Spleen (tissue), 11 donors: ENCODE measurements around the gene HDAC7. TPM values are rescaled to one million over a fixed set of nuclear protein-coding genes. Genes with fewer than 3 reads are reported as not detected.

Experiments
- DNase-seq: peaks from one replicate; pipeline ENCODE4 v3.0.0-alpha.2; 2020
- H3K27ac ChIP-seq, 8 donors: fragments of 200-600 bp; sonication (generic) in 7 of 8; 1 replicate in 4 of 8; 2 replicates in 4 of 8; pipeline versions ENCODE4 v1.5.0 to v1.8.0; 2016 to 2021; ENCODE audit warnings: inconsistent platforms in 4 of 8, mild to moderate bottlenecking in 4 of 8, moderate library complexity in 1 of 8
- H3K27me3 ChIP-seq, 7 donors: fragments of 200-600 bp; sonication (generic) in 6 of 7; replicated peaks in 1 of 7; 1 replicate in 4 of 7; 2 replicates in 3 of 7; pipeline versions ENCODE4 v1.5.0 to v1.8.0; 2016 to 2021; ENCODE audit warnings: inconsistent platforms in 3 of 7, mild to moderate bottlenecking in 1 of 7
- H3K36me3 ChIP-seq, 6 donors: fragments of 200-600 bp; sonication (generic) in 5 of 6; 1 replicate in 4 of 6; 2 replicates in 2 of 6; pipeline versions ENCODE4 v1.5.0 to v1.8.0; 2016 to 2021; ENCODE audit warnings: inconsistent platforms in 2 of 6
- H3K4me1 ChIP-seq, 6 donors: fragments of 200-600 bp; sonication (generic) in 5 of 6; 1 replicate in 3 of 6; 2 replicates in 3 of 6; pipeline versions ENCODE4 v1.5.0 to v1.8.0; 2016 to 2021; ENCODE audit warnings: inconsistent platforms in 3 of 6
- H3K4me3 ChIP-seq, 8 donors: fragments of 200-600 bp; sonication (generic) in 7 of 8; 1 replicate in 4 of 8; 2 replicates in 4 of 8; pipeline versions ENCODE4 v1.5.0 to v1.8.0; 2016 to 2021; ENCODE audit warnings: inconsistent platforms in 4 of 8, mild to moderate bottlenecking in 4 of 8, moderate library complexity in 2 of 8
- H3K9me3 ChIP-seq, 8 donors: fragments of 200-600 bp; sonication (generic) in 7 of 8; 1 replicate in 4 of 8; 2 replicates in 4 of 8; pipeline versions ENCODE4 v1.5.0 to v1.8.0; 2016 to 2021; ENCODE audit warnings: inconsistent platforms in 4 of 8
- POLR2A ChIP-seq, 3 donors: fragments of 450-650 bp; IDR thresholded peaks; one replicate each; pipeline ENCODE4 v1.5.1; 2017; ENCODE audit warnings: antibody characterized with exemption in 3 of 3, mild to moderate bottlenecking in 1 of 3
- POLR2AphosphoS5 ChIP-seq, 3 donors: sonication (generic); formaldehyde crosslinking; IDR thresholded peaks; one replicate each; pipeline ENCODE4 v1.5.1; 2017; ENCODE audit warnings: antibody characterized with exemption in 3 of 3
- WGBS, 5 donors: extraction: QIAGEN DNeasy Blood & Tissue Kit in 3 of 5; methylation state at CpG; one replicate each; pipeline versions ENCODE4 v1.1.5 to v1.1.7; 2013 to 2018; 5-methylcytosine and 5-hydroxymethylcytosine counted together
- intact Hi-C: fragments of 100-400 bp; cut with DNase I; formaldehyde crosslinking; loops from one replicate; pipeline ENCODE4 v1.15.0; 2023; ENCODE audit warnings: low total_unique reads
- polyA plus RNA-seq, 3 donors: library from polyadenylated mRNA; stranded (reverse); fragments of 200-250 nt; gene quantifications; one replicate each; pipeline ENCODE4 v1.2.1, GENCODE V29; 2013
- total RNA-seq, 7 donors: library from RNA; depleted of rRNA in 3 of 7; stranded (reverse); fragments of >200 nt in 3 of 7; fragmentation: NEBNext Ultra II Directional in 4 of 7; extraction: Animal tissue kit (Norgen Biotek cat#: 25700) in 4 of 7; gene quantifications; one replicate each; pipeline versions ENCODE4 v1.1.0 to v1.2.1, GENCODE V29; 2016 to 2021
- TF ChIP-seq, protein P1 (sequence below), 11 experiments: fragments of 200-600 bp in 7 of 11; fragments of 450-650 bp in 4 of 11; sonication (generic) in 4 of 11; IDR thresholded peaks in 8 of 11; conservative IDR thresholded peaks in 3 of 11; 1 replicate in 7 of 11; 2 replicates in 4 of 11; pipeline versions ENCODE4 v1.4.0 to v1.8.0; 2016 to 2021; ENCODE audit warnings: antibody characterized with exemption in 11 of 11, inconsistent platforms in 4 of 11, mild to moderate bottlenecking in 1 of 11
- donor health status: healthy with polysubstance abuse.
- donor health status: DM: no; HTN: no; CAD: no; lungs with moderate emphysema.
- donor health status: DM: no; HTN: no; CAD: no.
- donor health status: Bipolar disorder and iron deficiency.
- donor health status: healthy.
- donor health status: DM: no; HTN: no; CAD: no.
- donor health status: DM: yes; HTN: yes; CAD: no.

The HDAC7 gene
- total and polyA plus RNA-seq, 10 donors = 39.6 to 158 (median 101) TPM

DNA sequence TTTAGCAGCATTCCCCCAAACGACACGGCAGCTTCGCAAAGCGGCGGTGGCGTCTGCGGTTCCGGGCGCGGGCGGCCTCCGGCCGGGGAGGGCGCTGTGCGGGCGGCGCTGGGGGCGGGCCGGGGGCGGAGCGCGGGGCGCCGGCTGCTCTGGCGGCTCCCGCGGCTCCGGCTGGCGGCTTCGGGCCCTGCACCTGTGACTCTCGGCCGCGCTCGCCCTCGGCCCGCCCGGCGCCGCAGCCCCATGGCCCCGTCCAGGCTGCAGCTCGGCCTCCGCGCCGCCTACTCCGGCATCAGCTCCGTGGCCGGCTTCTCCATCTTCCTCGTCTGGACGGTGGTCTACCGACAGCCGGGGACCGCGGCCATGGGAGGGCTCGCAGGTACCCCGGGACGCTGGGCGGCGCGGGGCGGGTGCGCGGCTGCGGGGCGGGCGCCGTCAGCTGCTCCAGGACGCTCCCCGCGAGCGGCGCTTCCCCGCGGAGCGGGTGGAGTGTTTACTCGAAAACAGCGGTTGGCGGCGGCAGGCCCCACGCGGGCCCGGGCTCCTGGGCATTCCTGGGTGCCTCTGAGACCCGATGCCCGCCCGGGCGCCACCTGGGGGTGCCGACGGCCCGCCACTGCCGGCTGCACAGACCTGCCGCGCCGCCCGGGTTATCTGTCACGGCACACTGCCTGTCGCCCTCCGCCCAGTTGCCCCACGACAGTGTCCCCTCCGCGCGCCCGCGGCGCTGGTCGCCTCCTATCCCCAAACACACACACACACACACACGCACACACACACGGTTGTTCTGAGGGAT lies 46.4 kb downstream of the HDAC7 start, which contains the start of gene SLC48A1:
Gene SLC48A1 (plus strand): TSS at position 177 of the 796 bp plus-strand sequence. CDS start 67 bp downstream, at position 244.
- intact Hi-C loops = no loop called here
- H3K36me3 ChIP-seq = no peaks in the 10 kb centered on the region
- DNase-seq = peak; percentile 96
- H3K27ac ChIP-seq = peak within 1 kb of the TSS; percentile 77 to 93 (median 85)
- 0 to 1% (median 1%) methylated on average over 28 to 106 of the region's 106 CpGs for WGBS, 5 donors
- H3K4me1 ChIP-seq = peaks cover 21 to 73% (median 61%) of the 10 kb centered on the region in 6 donors
- TF ChIP-seq POLR2AphosphoS5 (IDR thresholded peaks at IDR 0.05) (peak; percentile 61 to 84 (median 74)), POLR2A (IDR thresholded peaks at IDR 0.05) (peak in 1 of 3 donors; percentile 53)
- TF ChIP-seq, protein P1, sequence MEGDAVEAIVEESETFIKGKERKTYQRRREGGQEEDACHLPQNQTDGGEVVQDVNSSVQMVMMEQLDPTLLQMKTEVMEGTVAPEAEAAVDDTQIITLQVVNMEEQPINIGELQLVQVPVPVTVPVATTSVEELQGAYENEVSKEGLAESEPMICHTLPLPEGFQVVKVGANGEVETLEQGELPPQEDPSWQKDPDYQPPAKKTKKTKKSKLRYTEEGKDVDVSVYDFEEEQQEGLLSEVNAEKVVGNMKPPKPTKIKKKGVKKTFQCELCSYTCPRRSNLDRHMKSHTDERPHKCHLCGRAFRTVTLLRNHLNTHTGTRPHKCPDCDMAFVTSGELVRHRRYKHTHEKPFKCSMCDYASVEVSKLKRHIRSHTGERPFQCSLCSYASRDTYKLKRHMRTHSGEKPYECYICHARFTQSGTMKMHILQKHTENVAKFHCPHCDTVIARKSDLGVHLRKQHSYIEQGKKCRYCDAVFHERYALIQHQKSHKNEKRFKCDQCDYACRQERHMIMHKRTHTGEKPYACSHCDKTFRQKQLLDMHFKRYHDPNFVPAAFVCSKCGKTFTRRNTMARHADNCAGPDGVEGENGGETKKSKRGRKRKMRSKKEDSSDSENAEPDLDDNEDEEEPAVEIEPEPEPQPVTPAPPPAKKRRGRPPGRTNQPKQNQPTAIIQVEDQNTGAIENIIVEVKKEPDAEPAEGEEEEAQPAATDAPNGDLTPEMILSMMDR (IDR thresholded peaks at IDR 0.05 in 8 of 11, conservative IDR thresholded peaks at IDR 0.05 in 3 of 11) = peak in 4 of 11 experiments; percentile 16 to 68 (median 46)
- H3K27me3 ChIP-seq = no peaks in the 10 kb centered on the region
- H3K9me3 ChIP-seq = no peaks in the 10 kb centered on the region
- H3K4me3 ChIP-seq = peak within 1 kb of the TSS; percentile 69 to 98 (median 86)

DNA sequence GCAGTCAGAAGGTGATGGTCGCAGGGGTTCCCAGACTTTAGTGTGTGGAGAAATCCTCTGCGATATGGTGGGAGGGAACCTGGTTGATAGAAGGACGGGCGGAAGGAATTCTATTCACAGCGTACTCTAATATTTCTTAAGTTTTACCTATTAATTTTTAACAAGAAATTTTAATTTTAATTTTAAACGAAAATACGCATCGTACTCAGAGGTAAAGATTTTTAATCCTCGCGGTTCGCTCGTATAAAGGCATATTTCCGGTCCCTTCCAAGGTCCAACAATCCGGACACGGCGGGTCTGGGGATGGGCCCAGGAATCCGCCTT lies 47.0 kb downstream of the HDAC7 start:
- Histone ChIP-seq H3K27me3 (no peaks in the 10 kb centered on the region), H3K27ac (peak overlapping the region; percentile 59 to 93 (median 85)), H3K9me3 (no peaks in the 10 kb centered on the region), H3K36me3 (no peaks in the 10 kb centered on the region), H3K4me1 (peaks cover 21 to 68% (median 56%) of the 10 kb centered on the region in 6 donors), H3K4me3 (peak overlapping the region in 7 of 8 donors; percentile 12 to 98 (median 87))
- no peak for DNase-seq
- intact Hi-C loops = no loop called here
- WGBS, 5 donors = 14 to 18% (median 16%) methylated on average over 17 of the region's 17 CpGs
- no peak for TF ChIP-seq POLR2A (IDR thresholded peaks at IDR 0.05)
- TF ChIP-seq, protein P1 (IDR thresholded peaks at IDR 0.05 in 8 of 11, conservative IDR thresholded peaks at IDR 0.05 in 3 of 11) = peak in 4 of 11 experiments; percentile 13 to 62 (median 38)

DNA sequence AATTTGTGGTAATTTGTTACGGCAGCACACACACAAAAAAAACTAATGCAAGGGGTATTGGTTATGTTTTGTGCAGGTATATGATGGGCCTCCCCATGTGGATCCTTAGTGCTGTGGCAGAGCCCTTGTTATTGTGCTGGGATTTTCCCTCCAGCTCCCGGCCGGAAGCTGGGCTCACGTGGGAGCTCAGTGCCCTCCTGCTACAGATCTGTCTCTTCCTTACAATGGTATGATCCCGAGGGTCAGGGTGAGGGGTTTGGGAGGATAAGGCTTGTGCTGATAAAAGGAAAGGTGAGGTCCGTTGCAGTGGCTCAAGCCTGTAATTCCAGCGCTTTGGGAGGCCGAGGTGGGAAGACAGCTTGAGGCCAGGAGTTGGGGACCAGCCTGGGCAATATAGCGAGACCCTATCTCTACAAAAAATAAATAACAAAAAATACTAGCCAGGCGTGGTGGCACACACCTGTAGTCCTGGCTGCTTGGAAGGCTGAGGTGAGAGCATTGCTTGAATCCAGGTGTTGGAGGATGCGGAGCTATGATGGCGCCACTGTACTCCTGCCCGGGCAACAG lies 47.5 kb downstream of the HDAC7 start:
- Histone ChIP-seq H3K9me3 (no peaks in the 10 kb centered on the region), H3K27ac (peak overlapping the region in 2 of 8 donors; percentile 91 to 93), H3K36me3 (no peaks in the 10 kb centered on the region), H3K4me1 (peaks cover 17 to 62% (median 52%) of the 10 kb centered on the region in 6 donors), H3K4me3 (peak overlapping the region in 2 of 8 donors; percentile 97 to 98), H3K27me3 (no peaks in the 10 kb centered on the region)
- 72 to 86% (median 79%) methylated on average over 13 of the region's 13 CpGs for WGBS, 5 donors
- peak; percentile 67 for DNase-seq
- TF ChIP-seq, protein P1 (IDR thresholded peaks at IDR 0.05 in 8 of 11, conservative IDR thresholded peaks at IDR 0.05 in 3 of 11) = no peak
- no peak for TF ChIP-seq POLR2A (IDR thresholded peaks at IDR 0.05)
- TF ChIP-seq POLR2AphosphoS5 (IDR thresholded peaks at IDR 0.05) = no peak
- intact Hi-C loops = no loop called here

DNA sequence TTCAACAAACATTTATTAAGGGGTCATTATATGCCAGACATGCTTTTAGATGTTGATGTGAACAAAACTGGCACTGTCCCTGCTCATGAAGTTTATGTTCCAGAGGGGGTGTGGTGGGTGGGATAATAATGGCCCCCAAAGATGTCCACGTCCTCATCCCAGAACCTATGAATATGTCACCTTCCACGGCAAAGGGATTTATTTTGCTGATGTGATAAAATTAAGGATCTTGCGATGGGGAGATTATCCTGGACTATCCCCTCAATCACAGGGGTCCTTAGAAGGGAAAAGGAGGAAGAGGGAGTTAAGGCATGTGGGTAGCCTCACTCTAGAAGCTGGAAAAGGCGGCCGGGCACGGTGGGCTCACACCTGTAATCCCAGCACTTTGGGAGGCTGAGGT lies 48.4 kb downstream of the HDAC7 start:
- intact Hi-C loops = no loop called here
- 92 to 97% (median 94%) methylated on average over 6 of the region's 6 CpGs for WGBS, 5 donors
- Histone ChIP-seq H3K4me3 (no peak overlapping the region), H3K9me3 (no peaks in the 10 kb centered on the region), H3K27ac (no peak overlapping the region), H3K4me1 (peaks cover 12 to 62% (median 49%) of the 10 kb centered on the region in 6 donors), H3K36me3 (no peaks in the 10 kb centered on the region), H3K27me3 (no peaks in the 10 kb centered on the region)
- TF ChIP-seq POLR2AphosphoS5 (IDR thresholded peaks at IDR 0.05) = no peak
- TF ChIP-seq POLR2A (IDR thresholded peaks at IDR 0.05) = no peak
- TF ChIP-seq, protein P1 (IDR thresholded peaks at IDR 0.05 in 8 of 11, conservative IDR thresholded peaks at IDR 0.05 in 3 of 11) = no peak
- no peak for DNase-seq
